Activated naive CD8-positive, alpha-beta T cell treated with anti-CD3 and anti-CD28 coated beads, Interleukin-2, amount 10 ng/mL, durations not matched to agents 7 days and 5 days (primary cell): ENCODE data around the gene APC2. TPM values are rescaled to one million over a fixed set of nuclear protein-coding genes. Genes with fewer than 3 reads are reported as not detected.
A peak's percentile ranks its signal among the peaks of the same experiment; 100 is the strongest.
"Not testable (repeated sequence)": the region's sequence is repeated elsewhere in the genome, so short reads cannot be mapped to it uniquely, and the experiment has no call there.

Experiments
- ATAC-seq: fragments of 150-1000 bp; cut with Tn5 transposase; one replicate; pipeline ENCODE4 v1.10.0; 2021; ENCODE audit warnings: low read depth, moderate library complexity
- POLR2A ChIA-PET: fragments of 350-600 bp; sonication (Branson Sonifier 250); formaldehyde crosslinking; loops from one replicate; lab custom pipeline; 2021; ENCODE audit warnings: antibody characterized with exemption; lab: Charles Lee
- DNase-seq: peaks from one replicate; pipeline ENCODE4 v3.0.0; 2021
- H3K27ac Mint-ChIP-seq: one replicate; pipeline ENCODE4 v1.8.0; 2022; ENCODE audit warnings: mild to moderate bottlenecking, mixed read lengths
- H3K27me3 Mint-ChIP-seq: one replicate; pipeline ENCODE4 v1.8.0; 2022; ENCODE audit warnings: mild to moderate bottlenecking, moderate library complexity, mixed read lengths
- H3K36me3 Mint-ChIP-seq: one replicate; pipeline ENCODE4 v1.8.0; 2021; ENCODE audit warnings: mild to moderate bottlenecking, mixed read lengths
- H3K4me1 Mint-ChIP-seq: one replicate; pipeline ENCODE4 v1.8.0; 2021; ENCODE audit warnings: mixed read lengths
- H3K4me3 Mint-ChIP-seq: one replicate; pipeline ENCODE4 v1.8.0; 2022; ENCODE audit warnings: mild to moderate bottlenecking, moderate library complexity, mixed read lengths
- H3K9me3 Mint-ChIP-seq: one replicate; pipeline ENCODE4 v1.8.0; 2021; ENCODE audit warnings: mixed read lengths
- total RNA-seq, 2 experiments: library from RNA; stranded (reverse); gene quantifications; one replicate each; pipeline ENCODE4 v1.2.3, GENCODE V29; 2021

Gene APC2
- total RNA-seq, 2 experiments from 2014 or later = 0.06 to 0.11 TPM

DNA sequence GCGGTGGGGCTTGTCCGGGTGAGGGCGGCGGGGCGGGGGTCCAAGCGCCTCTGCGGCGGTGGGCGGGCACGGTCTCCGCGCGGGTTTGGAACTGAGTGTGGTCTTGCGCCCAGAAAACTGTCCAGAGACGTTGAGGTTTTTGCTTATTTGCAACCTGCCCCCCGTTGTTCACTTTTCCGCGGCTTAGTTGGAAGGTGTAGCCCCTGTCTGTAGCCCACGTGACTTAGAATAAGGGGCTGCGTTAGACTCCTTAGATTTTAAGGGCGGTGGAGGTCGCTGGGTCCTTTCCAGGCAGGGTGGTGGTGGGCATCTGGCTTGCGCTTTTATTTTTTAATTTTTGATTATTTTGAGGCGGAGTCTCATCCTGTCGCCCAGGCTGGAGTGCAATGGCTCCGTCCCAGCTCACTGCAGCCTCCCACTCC lies 11.0 kb upstream of the APC2 start:
- Mint-ChIP-seq H3K4me1 (peaks cover 9% of the 10 kb centered on the region), H3K9me3 (no peaks in the 10 kb centered on the region), H3K27ac (peak overlapping the region; percentile 80), H3K36me3 (peaks cover 25% of the 10 kb centered on the region), H3K27me3 (no peaks in the 10 kb centered on the region), H3K4me3 (peak overlapping the region; percentile 99)
- ATAC-seq = no peak
- DNase-seq = no peak
- POLR2A ChIA-PET = interaction anchor here (0.8 to 0.9 kb wide), 2 partner anchors 27 to 30 kb away, joined by 3 to 5 read pairs; no protein-coding TSS in a partner anchor

DNA sequence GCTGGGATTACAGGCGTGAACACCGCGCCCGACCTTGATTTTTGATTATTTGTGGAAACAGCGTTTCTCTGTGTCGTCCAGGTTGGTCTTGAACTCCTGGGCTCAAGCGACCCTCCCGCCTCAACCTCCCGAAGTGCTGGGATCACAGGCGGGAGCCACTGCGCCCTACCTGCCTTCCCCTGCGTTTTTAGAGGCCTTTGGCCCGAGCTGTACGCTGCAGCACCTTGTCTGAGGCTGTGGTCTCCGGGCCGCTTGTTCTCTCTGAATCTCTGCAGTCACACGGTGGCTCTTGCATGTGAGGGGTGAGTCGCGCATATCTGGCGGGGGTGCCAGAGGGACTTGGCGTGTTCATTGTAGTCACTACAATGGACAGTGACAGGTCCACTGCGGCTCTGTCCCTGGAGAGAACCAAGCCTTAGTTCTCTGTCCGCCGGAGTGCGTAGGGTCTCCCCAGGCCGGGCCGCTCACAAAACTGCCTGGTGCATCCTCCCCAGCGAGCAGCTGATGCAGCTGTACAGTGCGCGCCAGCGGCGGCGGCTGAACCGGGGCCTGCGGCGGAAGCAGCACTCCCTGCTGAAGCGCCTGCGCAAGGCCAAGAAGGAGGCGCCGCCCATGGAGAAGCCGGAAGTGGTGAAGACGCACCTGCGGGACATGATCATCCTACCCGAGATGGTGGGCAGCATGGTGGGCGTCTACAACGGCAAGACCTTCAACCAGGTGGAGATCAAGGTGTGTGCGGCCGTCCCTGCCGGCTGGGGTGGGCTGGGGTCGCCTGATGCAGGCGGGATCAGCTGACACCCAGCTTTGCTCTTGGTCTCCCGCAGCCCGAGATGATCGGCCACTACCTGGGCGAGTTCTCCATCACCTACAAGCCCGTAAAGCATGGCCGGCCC lies 10.2 kb upstream of the APC2 start:
- not testable (repeated sequence) for DNase-seq, H3K9me3 Mint-ChIP-seq, H3K27me3 Mint-ChIP-seq, ATAC-seq
- H3K36me3 Mint-ChIP-seq = peaks cover 25% of the 10 kb centered on the region
- H3K4me1 Mint-ChIP-seq = peaks cover 13% of the 10 kb centered on the region
- POLR2A ChIA-PET = interaction anchor here (0.9 kb wide), 1 partner anchor 30 kb away, joined by 5 read pairs; no protein-coding TSS in a partner anchor
- peak overlapping the region; percentile 99 for H3K4me3 Mint-ChIP-seq
- H3K27ac Mint-ChIP-seq = peak overlapping the region; percentile 80

DNA sequence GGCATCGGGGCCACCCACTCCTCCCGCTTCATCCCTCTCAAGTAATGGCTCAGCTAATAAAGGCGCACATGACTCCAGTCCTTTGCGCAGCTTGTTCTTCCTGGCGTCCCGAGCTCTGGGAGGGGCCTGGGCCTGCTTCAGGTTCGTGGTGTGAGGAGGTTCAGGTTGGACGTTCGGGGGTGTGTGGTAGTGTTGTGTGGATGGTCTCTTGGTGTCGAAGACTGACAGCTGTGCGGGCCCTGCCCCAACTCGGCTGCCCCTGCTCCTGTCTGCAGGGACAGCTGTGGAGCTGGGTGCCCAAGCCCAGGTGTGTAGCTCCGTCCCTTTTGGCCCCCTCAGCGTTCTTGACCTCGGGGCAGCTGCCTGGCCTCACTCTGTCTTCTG lies 9.5 kb upstream of the APC2 start:
- no peaks in the 10 kb centered on the region for H3K9me3 Mint-ChIP-seq
- no peaks in the 10 kb centered on the region for H3K27me3 Mint-ChIP-seq
- H3K4me3 Mint-ChIP-seq = peak overlapping the region; percentile 99
- peaks cover 22% of the 10 kb centered on the region for H3K36me3 Mint-ChIP-seq
- H3K27ac Mint-ChIP-seq = no peak overlapping the region
- H3K4me1 Mint-ChIP-seq = peaks cover 13% of the 10 kb centered on the region
- POLR2A ChIA-PET = no interaction called here
- no peak for ATAC-seq
- peak; percentile 27 for DNase-seq

DNA sequence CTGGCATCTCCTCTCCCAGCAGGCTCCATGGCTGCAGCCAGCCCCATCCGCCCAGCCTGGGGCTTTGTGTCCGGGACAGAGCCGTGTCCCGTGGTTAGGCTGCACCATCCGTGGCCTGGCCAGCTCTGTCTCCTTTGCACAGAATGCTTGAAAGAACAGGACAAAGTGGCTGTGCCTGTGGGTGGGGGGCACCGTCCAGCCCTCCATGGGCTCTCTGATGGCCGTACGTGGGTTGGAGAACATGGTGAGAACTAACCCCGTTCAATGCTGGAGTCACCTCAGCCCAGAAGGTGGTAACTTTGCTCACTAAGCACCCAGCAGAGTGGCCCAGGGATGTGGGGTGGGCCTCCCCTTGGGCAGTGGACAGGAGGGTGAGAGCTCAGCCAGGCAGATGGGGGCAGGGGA lies 8.9 kb upstream of the APC2 start:
- H3K27ac Mint-ChIP-seq = no peak overlapping the region
- no peak for DNase-seq
- POLR2A ChIA-PET = interaction anchor here (0.6 to 1.1 kb wide), 4 partner anchors 172 to 1860 kb away, joined by 3 to 6 read pairs (median 4); partner anchors contain the start of gene CIRBP

DNA sequence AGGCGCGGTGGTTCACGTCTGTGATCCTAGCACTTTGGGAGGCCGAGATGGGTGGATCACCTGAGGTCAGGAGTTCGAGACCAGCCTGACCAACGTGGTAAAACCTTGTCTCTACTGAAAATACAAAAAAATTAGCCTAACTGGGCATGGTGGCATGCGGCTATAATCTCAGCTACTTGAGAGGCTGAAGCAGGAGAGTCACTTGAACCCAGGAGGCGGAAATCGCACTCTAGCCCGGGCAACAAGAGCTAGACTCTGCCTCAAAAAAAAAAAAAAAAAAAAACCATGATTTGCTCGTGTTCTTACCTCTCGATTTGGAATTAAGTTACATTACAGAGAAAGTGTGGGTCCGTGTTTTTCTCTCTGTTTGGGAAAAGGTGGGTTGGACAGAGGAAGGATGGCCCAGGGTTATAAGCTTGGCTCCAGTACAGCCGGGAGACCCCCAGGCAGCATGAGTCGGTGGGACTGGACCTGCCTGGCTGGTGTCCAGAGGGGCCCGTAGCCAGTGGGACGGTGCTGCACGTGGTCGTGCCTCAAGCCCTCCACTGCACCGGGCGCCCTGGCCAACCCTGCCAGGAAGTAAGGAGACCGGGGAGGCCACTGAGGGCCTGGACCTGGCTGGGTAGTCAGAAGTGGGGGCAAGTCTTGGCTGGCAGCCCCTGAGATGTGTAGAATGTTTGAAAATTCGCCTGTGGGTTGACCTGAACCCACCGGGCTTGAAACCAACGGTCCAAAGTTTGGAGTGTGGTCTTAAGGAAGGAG lies 8.1 kb upstream of the APC2 start:
- no peak for DNase-seq
- H3K9me3 Mint-ChIP-seq = no peaks in the 10 kb centered on the region
- H3K4me3 Mint-ChIP-seq = no peak overlapping the region
- ATAC-seq = no peak
- peaks cover 13% of the 10 kb centered on the region for H3K4me1 Mint-ChIP-seq
- H3K27ac Mint-ChIP-seq = no peak overlapping the region
- peaks cover 3% of the 10 kb centered on the region for H3K27me3 Mint-ChIP-seq
- POLR2A ChIA-PET = interaction anchor here (0.6 to 1.1 kb wide), 3 partner anchors 173 to 354 kb away, joined by 3 to 6 read pairs (median 4); partner anchors contain the start of gene CIRBP
- H3K36me3 Mint-ChIP-seq = peaks cover 20% of the 10 kb centered on the region

More for the DNA sequence above, 8.9 kb upstream of the APC2 start:
- no peak for ATAC-seq
- Mint-ChIP-seq H3K4me3 (peak overlapping the region; percentile 99), H3K4me1 (peaks cover 13% of the 10 kb centered on the region), H3K9me3 (no peaks in the 10 kb centered on the region), H3K36me3 (peaks cover 20% of the 10 kb centered on the region), H3K27me3 (no peaks in the 10 kb centered on the region)

DNA sequence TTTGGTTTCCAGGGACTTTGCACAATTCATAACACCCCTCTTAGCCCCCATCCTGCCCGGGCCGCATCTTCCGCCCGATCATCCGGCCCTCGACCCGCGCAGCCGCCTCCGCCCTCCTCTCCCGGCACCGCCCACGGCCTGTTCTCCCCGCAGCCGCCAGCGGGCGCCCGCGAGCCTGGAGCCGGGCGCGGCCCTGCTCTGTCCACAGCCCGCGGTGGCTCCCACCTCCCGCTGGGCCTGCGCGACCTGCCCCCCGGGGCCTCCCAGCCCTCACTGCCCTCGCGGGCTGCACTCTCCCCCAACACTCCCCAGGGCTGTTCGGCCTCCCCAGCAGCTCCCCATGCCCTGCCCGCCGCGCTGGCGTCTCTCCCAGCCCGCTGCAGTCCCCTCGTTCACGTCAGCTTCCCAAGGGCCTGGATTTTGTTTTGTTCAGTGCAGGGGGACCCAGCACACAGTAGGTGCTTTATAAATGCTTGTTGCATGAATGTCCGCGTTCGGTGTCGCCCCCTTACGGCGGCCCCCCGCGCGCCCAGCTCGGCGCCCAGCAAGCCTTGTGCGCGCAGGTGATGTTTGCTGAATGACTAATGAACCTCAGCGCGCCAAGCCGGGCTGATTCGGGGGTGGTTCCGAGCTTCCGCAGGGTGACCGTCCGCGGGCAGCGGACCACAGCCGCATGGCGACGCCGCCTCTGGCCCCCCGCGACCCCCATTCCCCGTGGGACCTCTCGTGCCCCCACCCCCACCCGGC lies 4.6 kb upstream of the APC2 start:
- POLR2A ChIA-PET = interaction anchor here (1.4 to 1.6 kb wide), 2 partner anchors 24 to 201 kb away, joined by 3 to 4 read pairs; no protein-coding TSS in a partner anchor
- H3K4me1 Mint-ChIP-seq = peaks cover 8% of the 10 kb centered on the region
- peaks cover 8% of the 10 kb centered on the region for H3K36me3 Mint-ChIP-seq
- H3K9me3 Mint-ChIP-seq = no peaks in the 10 kb centered on the region
- ATAC-seq (peak; percentile 93), DNase-seq (peak; percentile 94)
- H3K4me3 Mint-ChIP-seq = peak overlapping the region; percentile 80
- H3K27ac Mint-ChIP-seq = peak overlapping the region; percentile 65
- H3K27me3 Mint-ChIP-seq = peaks cover 30% of the 10 kb centered on the region

DNA sequence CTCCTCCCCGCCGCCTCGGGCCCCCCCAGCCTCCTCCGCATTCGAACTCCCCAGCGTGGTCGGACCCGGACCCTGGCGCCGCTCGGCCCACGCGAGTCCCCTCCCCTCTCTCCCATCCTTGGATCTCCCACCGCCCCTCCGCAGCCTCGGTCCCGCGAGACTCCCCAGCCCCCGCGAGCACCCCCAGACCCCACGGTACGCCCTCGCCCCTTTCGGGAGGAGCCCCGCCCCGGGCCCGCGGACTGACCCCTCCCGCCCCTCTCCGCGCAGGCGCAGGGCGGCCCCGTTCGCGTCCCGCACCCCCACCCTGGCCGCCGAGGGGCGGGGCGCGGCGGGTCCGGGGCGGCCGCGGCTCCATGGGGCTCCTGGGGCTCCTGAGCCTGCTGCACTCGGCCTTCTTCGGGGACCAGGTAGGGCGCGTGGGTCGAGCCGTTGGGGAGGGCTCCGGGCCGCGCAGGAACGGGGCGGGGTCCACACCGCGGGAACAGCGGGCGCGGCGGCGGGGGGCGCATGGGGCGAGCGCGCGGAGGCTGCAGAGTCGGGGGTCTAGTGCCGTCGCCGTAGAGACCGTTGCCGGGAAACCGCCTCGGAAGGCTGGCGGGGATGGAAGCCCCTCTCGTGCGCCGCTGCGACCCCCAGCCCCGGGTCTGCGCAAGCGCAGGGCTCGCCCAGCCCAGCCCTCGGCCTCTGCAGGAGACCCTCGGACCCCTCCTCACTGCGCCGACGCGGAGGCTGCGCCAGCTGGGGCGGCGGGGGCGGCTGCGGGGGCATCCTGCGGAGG lies 3.8 kb upstream of the APC2 start:
- ATAC-seq (no peak), DNase-seq (peak; percentile 40)
- peaks cover 38% of the 10 kb centered on the region for H3K27me3 Mint-ChIP-seq
- H3K4me3 Mint-ChIP-seq = no peak overlapping the region
- no peak overlapping the region for H3K27ac Mint-ChIP-seq
- H3K9me3 Mint-ChIP-seq = no peaks in the 10 kb centered on the region
- peaks cover 8% of the 10 kb centered on the region for H3K4me1 Mint-ChIP-seq
- POLR2A ChIA-PET = interaction anchor here (1.1 to 1.2 kb wide), 2 partner anchors 11 to 177 kb away, joined by 3 read pairs; partner anchors contain the start of gene CIRBP
- peaks cover 2% of the 10 kb centered on the region for H3K36me3 Mint-ChIP-seq

DNA sequence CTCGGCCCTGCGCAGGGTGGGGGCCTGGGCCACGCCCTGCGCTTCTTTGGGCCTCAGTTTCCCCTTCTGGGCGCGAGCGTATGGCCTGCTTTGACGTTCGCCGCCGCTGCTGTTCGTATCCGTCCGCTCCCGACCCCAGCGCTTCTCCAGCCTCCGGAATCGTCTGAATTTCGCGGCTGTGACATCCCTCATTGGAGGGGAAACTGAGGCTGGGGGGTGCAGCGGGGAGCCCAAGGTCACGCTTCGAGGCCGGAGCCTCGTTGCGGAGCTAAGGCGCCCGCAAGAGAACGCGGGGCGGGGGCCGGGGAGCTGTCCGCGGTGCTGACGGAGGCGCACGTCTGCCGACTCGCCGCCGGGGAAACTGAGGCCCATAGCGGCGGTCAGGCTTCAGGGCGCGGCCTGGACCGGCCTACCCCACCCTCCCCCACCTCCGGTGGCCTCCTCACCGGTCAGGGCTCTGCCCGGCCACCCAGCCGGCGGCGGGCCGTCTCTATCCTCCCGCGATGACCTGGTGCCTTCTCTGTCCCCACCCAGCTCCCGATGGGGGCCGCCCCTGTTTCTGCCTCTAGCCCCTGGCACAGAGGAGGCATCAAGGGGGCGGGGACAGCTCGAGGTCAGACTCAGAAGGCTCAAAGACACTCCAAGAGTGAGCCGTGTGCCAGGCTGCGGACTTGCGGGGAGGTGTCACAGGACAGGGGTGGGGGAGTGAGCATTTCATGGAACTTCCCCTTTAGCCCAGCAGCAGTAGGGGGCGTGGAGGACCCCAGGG lies 3.0 kb upstream of the APC2 start:
- no peak overlapping the region for H3K27ac Mint-ChIP-seq
- peak; percentile 70 for DNase-seq
- no peak overlapping the region for H3K4me3 Mint-ChIP-seq
- H3K27me3 Mint-ChIP-seq = peaks cover 42% of the 10 kb centered on the region
- H3K9me3 Mint-ChIP-seq = no peaks in the 10 kb centered on the region
- POLR2A ChIA-PET = interaction anchor here (1.1 to 1.2 kb wide), 2 partner anchors 10 to 177 kb away, joined by 3 read pairs; partner anchors contain the start of gene CIRBP
- no peak for ATAC-seq
- no peaks in the 10 kb centered on the region for H3K36me3 Mint-ChIP-seq
- H3K4me1 Mint-ChIP-seq = peaks cover 8% of the 10 kb centered on the region

DNA sequence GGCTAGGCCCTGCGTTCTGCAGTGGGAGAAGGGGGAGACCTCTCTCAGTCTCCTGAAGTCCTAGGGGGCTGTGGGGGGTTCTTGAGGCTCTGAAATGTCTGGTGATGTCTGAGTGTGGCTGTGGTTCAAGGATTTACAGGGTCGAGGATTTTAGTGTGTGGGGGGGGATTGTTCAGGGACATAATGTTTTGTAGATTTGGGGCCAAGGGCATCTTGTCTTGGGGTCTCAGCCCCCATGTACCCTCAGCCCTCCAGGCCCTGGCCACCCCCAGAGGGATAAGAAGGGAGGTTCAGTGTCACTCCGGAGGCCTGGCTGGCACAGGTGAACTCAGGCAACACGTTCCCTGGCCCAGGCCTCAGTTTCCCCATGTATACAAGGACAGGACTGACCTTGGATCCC lies 2.4 kb upstream of the APC2 start:
- H3K27ac Mint-ChIP-seq = no peak overlapping the region
- POLR2A ChIA-PET = interaction anchor here (1.2 kb wide), 1 partner anchor 9 kb away, joined by 3 read pairs; no protein-coding TSS in a partner anchor
- H3K4me1 Mint-ChIP-seq = peaks cover 8% of the 10 kb centered on the region
- H3K9me3 Mint-ChIP-seq = no peaks in the 10 kb centered on the region
- DNase-seq = no peak
- peaks cover 48% of the 10 kb centered on the region for H3K27me3 Mint-ChIP-seq
- no peak for ATAC-seq
- H3K36me3 Mint-ChIP-seq = no peaks in the 10 kb centered on the region
- no peak overlapping the region for H3K4me3 Mint-ChIP-seq

DNA sequence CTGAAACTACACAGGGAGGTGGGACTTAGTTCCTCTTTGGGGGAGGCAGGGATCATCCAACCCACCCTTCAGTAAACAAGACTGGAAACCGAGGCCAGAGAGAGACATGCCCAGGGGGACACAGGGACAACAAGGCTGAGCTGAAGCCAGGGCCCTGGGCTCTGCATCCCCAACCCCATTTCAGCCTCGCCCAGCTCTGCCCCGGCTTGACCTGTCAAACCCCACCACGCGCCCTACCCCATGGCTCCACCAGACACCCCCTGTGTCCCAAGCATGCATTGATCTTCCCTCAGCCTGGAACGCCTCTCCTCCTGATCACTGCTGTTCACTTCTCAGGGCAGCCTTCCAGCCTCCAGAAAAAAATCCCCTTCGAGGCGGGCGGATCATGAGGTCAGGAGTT lies 2.0 kb upstream of the APC2 start:
- peaks cover 8% of the 10 kb centered on the region for H3K4me1 Mint-ChIP-seq
- peaks cover 48% of the 10 kb centered on the region for H3K27me3 Mint-ChIP-seq
- no peak overlapping the region for H3K27ac Mint-ChIP-seq
- peak overlapping the region; percentile 6 for H3K4me3 Mint-ChIP-seq
- no peaks in the 10 kb centered on the region for H3K9me3 Mint-ChIP-seq
- H3K36me3 Mint-ChIP-seq = no peaks in the 10 kb centered on the region
- POLR2A ChIA-PET = no interaction called here
- ATAC-seq (no peak), DNase-seq (no peak)
